CD14-positive monocyte (primary cell): ENCODE data around the gene PYGM. TPM values are rescaled to one million over a fixed set of nuclear protein-coding genes. Genes with fewer than 3 reads are reported as not detected.

ENCODE experiments used
- DNase-seq, 3 donors: peaks; one replicate each; pipeline ENCODE4 v3.0.0-alpha.2; 2011 to 2022
- H2AFZ ChIP-seq: 2 replicates; pipeline ENCODE4 v1.6.0; 2012; ENCODE audit warnings: mild to moderate bottlenecking, low read depth, low read length, inconsistent platforms; ENCODE audit not compliant: insufficient read depth, poor library complexity, severe bottlenecking
- H3K27ac ChIP-seq, 2 donors: 1 replicate in 1 of 2; 2 replicates in 1 of 2; pipeline ENCODE4 v1.5.1; 2012 to 2013; ENCODE audit warnings: low read length in 2 of 2, control low read depth in 1 of 2, inconsistent platforms in 1 of 2, low read depth in 1 of 2, mild to moderate bottlenecking in 1 of 2
- H3K27me3 ChIP-seq, 2 donors: one replicate each; pipeline versions ENCODE4 v1.6.0 to v1.6.1; 2011 to 2013; ENCODE audit warnings: low read length in 2 of 2; ENCODE audit not compliant: control insufficient read depth in 2 of 2, insufficient read depth in 2 of 2
- H3K36me3 ChIP-seq, 2 donors: replicated peaks in 1 of 2; 1 replicate in 1 of 2; 2 replicates in 1 of 2; pipeline versions ENCODE4 v1.5.1 to v1.6.1; 2012 to 2013; ENCODE audit warnings: low read length in 2 of 2, control low read depth in 1 of 2, inconsistent platforms in 1 of 2, mild to moderate bottlenecking in 1 of 2; ENCODE audit not compliant: insufficient read depth in 2 of 2, control insufficient read depth in 1 of 2
- H3K4me1 ChIP-seq, 2 donors: 1 replicate in 1 of 2; 2 replicates in 1 of 2; pipeline versions ENCODE4 v1.5.1 to v1.6.1; 2012 to 2013; ENCODE audit warnings: low read length in 2 of 2, control low read depth in 1 of 2, inconsistent platforms in 1 of 2, mild to moderate bottlenecking in 1 of 2, moderate library complexity in 1 of 2; ENCODE audit not compliant: insufficient read depth in 2 of 2, control insufficient read depth in 1 of 2
- H3K4me2 ChIP-seq: replicated peaks from 2 replicates; pipeline ENCODE3; 2012; ENCODE audit warnings: low read length, moderate library complexity, mild to moderate bottlenecking; ENCODE audit not compliant: poor library complexity, severe bottlenecking; ENCODE audit errors: extremely low read depth
- H3K4me3 ChIP-seq, 3 experiments: fragments of 200-600 bp in 1 of 3; sonication (generic) in 1 of 3; replicated peaks in 1 of 3; 1 replicate in 2 of 3; 2 replicates in 1 of 3; pipeline ENCODE4 v1.5.1; 2011 to 2013; ENCODE audit warnings: low read length in 3 of 3, mild to moderate bottlenecking in 3 of 3, control low read depth in 2 of 3, low read depth in 2 of 3, inconsistent platforms in 1 of 3, moderate library complexity in 1 of 3
- H3K79me2 ChIP-seq: 2 replicates; pipeline ENCODE4 v1.6.0; 2012; ENCODE audit warnings: mild to moderate bottlenecking, control low read depth, inconsistent platforms, low read length, moderate library complexity; ENCODE audit not compliant: insufficient read depth
- H3K9ac ChIP-seq: 2 replicates; pipeline ENCODE4 v1.6.0; 2017; ENCODE audit warnings: low read length, mild to moderate bottlenecking; ENCODE audit not compliant: insufficient read depth, poor library complexity, severe bottlenecking
- H3K9me3 ChIP-seq, 2 donors: replicated peaks in 1 of 2; 1 replicate in 1 of 2; 2 replicates in 1 of 2; pipeline versions ENCODE4 v1.5.1 to v1.6.1; 2012 to 2013; ENCODE audit warnings: low read length in 2 of 2, control low read depth in 1 of 2; ENCODE audit not compliant: control insufficient read depth in 1 of 2, insufficient read depth in 1 of 2
- H4K20me1 ChIP-seq: 2 replicates; pipeline ENCODE4 v1.6.0; 2012; ENCODE audit warnings: mild to moderate bottlenecking, low read length, control low read depth, moderate library complexity; ENCODE audit not compliant: insufficient read depth
- H3K27ac Mint-ChIP-seq, 7 donors: one replicate each; pipeline ENCODE4 v1.8.0; 2020; ENCODE audit warnings: mild to moderate bottlenecking in 7 of 7, mixed read lengths in 7 of 7, moderate library complexity in 6 of 7, inconsistent platforms in 2 of 7
- H3K27me3 Mint-ChIP-seq, 3 donors: one replicate each; pipeline ENCODE4 v1.8.0; 2021 to 2022; ENCODE audit warnings: low read depth in 3 of 3, mild to moderate bottlenecking in 3 of 3, mixed read lengths in 3 of 3, moderate library complexity in 3 of 3, inconsistent platforms in 1 of 3
- H3K36me3 Mint-ChIP-seq, 2 donors: one replicate each; pipeline ENCODE4 v1.8.0; 2020; ENCODE audit warnings: mixed read lengths in 2 of 2, inconsistent platforms in 1 of 2, mild to moderate bottlenecking in 1 of 2
- H3K4me1 Mint-ChIP-seq: one replicate; pipeline ENCODE4 v1.8.0; 2020; ENCODE audit warnings: mild to moderate bottlenecking, mixed read lengths
- H3K4me3 Mint-ChIP-seq, 2 donors: one replicate each; pipeline ENCODE4 v1.8.0; 2020; ENCODE audit warnings: mild to moderate bottlenecking in 2 of 2, mixed read lengths in 2 of 2, moderate library complexity in 1 of 2
- H3K9me3 Mint-ChIP-seq, 7 donors: one replicate each; pipeline ENCODE4 v1.8.0; 2020 to 2022; ENCODE audit warnings: mixed read lengths in 7 of 7, mild to moderate bottlenecking in 6 of 7, moderate library complexity in 6 of 7, inconsistent platforms in 2 of 7
- CTCF ChIP-seq: fragments of 200-600 bp; IDR thresholded peaks from one replicate; pipeline ENCODE4 v1.8.0; 2022; ENCODE audit warnings: antibody characterized with exemption, mild to moderate bottlenecking
- WGBS: methylation state at CpG from one replicate; pipeline ENCODE4 v1.1.5; 2013; ENCODE audit warnings: missing lambda C conversion rate; ENCODE audit not compliant: insufficient coverage; 5-methylcytosine and 5-hydroxymethylcytosine counted together
- intact Hi-C, 2 donors: fragments of 100-400 bp; cut with micrococcal nuclease; formaldehyde crosslinking; loops; one replicate each; pipeline versions ENCODE4 v1.15.0 to v1.15.1; 2023
- polyA plus RNA-seq, 3 donors: library from polyadenylated mRNA; depleted of rRNA in 1 of 3; unstranded in 2 of 3; stranded (reverse) in 1 of 3; fragments of 300-500 nt in 2 of 3; fragments of >200 nt in 1 of 3; fragmentation: Illumina TruSeq in 2 of 3; gene quantifications; 1 replicate in 2 of 3; 2 replicates in 1 of 3; pipeline ENCODE4 v1.2.3, GENCODE V29; 2012 to 2021

PYGM gene
- polyA plus RNA-seq, 3 donors = 0.05 to 1.8 TPM; not detected in 1

GRCh38 chr11:64724863-64725532, 34.8 kb downstream of the PYGM start:
- H3K4me3 Mint-ChIP-seq = no peak overlapping the region
- TF ChIP-seq CTCF = no peak
- intact Hi-C loops = loop anchor here (5.0 kb wide), 2 partner anchors 73 to 238 kb away; no protein-coding TSS in a partner anchor
- Histone ChIP-seq H3K27ac (no peak overlapping the region), H3K79me2 (no peaks in the 10 kb centered on the region), H3K4me1 (peaks cover 15 to 32% of the 10 kb centered on the region in 2 donors), H2AFZ (no peak overlapping the region), H4K20me1 (peaks cover 43% of the 10 kb centered on the region), H3K4me2 (no peak overlapping the region), H3K9me3 (no peaks in the 10 kb centered on the region), H3K4me3 (no peak overlapping the region), H3K9ac (no peak overlapping the region), H3K36me3 (peaks cover 23 to 41% of the 10 kb centered on the region in 2 donors), H3K27me3 (peaks cover 5 to 18% of the 10 kb centered on the region in 2 donors)
- H3K4me1 Mint-ChIP-seq = peaks cover 24% of the 10 kb centered on the region
- H3K9me3 Mint-ChIP-seq = no peaks in the 10 kb centered on the region
- no CpG with 5 or more reads among the region's 7 CpGs for WGBS
- no peak for DNase-seq
- H3K27me3 Mint-ChIP-seq = peaks cover 16 to 28% (median 17%) of the 10 kb centered on the region in 3 donors
- H3K36me3 Mint-ChIP-seq = peaks cover 29 to 34% of the 10 kb centered on the region in 2 donors
- peak overlapping the region in 3 of 7 donors; percentile 1 to 82 (median 64) for H3K27ac Mint-ChIP-seq

DNA sequence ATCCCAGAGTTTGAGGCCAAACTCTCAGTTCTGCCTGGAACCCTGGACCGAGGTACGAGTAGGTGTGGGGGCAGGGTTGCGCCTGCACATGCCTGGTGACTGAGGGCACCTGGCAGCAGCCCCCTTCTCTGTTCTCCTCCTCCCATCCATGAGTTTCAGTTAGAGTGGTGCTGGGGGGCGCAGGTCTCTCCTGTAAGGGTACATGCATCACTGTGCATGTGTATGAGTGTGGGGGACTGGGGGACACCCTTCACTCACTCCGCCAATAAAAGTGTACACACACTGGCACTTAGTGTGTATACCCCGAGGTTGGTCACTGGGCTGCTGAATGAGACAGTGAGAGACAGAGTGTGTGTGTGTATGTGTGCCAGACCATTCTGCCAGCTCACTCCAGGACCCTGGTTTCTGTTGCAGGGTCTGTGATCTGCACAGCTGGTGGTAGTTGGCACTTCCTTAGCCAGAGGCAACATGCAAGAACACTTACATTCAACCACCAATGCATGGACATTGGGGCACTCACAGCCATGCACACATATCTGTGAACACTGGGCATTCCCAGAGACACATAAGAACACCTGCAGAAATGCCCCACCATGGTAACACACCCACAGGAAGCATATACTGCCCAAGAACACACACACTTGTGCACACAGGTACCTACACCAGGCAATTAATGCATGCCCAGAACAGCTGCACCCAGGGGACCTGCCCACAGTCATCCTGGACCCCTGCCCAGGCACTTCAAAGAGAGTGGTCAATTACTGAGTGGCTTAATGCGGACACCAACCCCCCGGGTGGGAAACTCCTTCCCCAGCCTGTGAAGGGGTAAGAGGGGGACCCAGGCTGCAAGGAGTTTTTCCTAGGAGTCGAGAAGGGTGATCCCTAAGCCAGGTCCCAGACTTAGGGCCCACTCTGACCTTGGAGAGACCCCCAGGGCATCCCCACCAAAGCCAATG, 35.6 kb downstream of the PYGM start:
- Mint-ChIP-seq H3K27me3 (peaks cover 17 to 28% (median 18%) of the 10 kb centered on the region in 3 donors), H3K36me3 (peaks cover 24 to 28% of the 10 kb centered on the region in 2 donors), H3K4me1 (peaks cover 24% of the 10 kb centered on the region), H3K9me3 (no peaks in the 10 kb centered on the region), H3K27ac (no peak overlapping the region), H3K4me3 (peak overlapping the region in 1 of 2 donors; percentile 71)
- no peak for DNase-seq
- no peak overlapping the region for H3K9ac ChIP-seq
- H3K36me3 ChIP-seq = peaks cover 18 to 33% of the 10 kb centered on the region in 2 donors
- H3K27ac ChIP-seq = no peak overlapping the region
- H3K4me2 ChIP-seq = peak overlapping the region; percentile 100
- no peaks in the 10 kb centered on the region for H3K9me3 ChIP-seq
- peaks cover 36% of the 10 kb centered on the region for H4K20me1 ChIP-seq
- no peak for TF ChIP-seq CTCF
- intact Hi-C loops = loop anchor here (2.0 to 5.0 kb wide), 3 partner anchors 72 to 237 kb away; no protein-coding TSS in a partner anchor
- H3K4me3 ChIP-seq = peak overlapping the region in 1 of 3 experiments; percentile 90
- no peaks in the 10 kb centered on the region for H3K79me2 ChIP-seq
- H3K4me1 ChIP-seq = peaks cover 15 to 32% of the 10 kb centered on the region in 2 donors
- peaks cover 5 to 18% of the 10 kb centered on the region in 2 donors for H3K27me3 ChIP-seq
- 73% methylated on average over 3 of the region's 9 CpGs for WGBS
- H2AFZ ChIP-seq = peak overlapping the region; percentile 97
